H9 (cell line): ENCODE data around the gene LRRC73. TPM values are rescaled to one million over a fixed set of nuclear protein-coding genes. Genes with fewer than 3 reads are reported as not detected.
"Not testable (repeated sequence)": the region's sequence is repeated elsewhere in the genome, so short reads cannot be mapped to it uniquely, and the experiment has no call there.

Experiments
- DNase-seq: peaks from one replicate; pipeline ENCODE4 v3.0.0-alpha.2; 2017
- H2AFZ ChIP-seq: one replicate; pipeline ENCODE4 v1.6.1; 2013; ENCODE audit warnings: mild to moderate bottlenecking, low read length, control low read depth, moderate library complexity
- H2AK5ac ChIP-seq: 2 replicates; pipeline ENCODE4 v1.6.1; 2013; ENCODE audit warnings: low read length, control low read depth, mixed read lengths; ENCODE audit not compliant: insufficient read length
- H2BK120ac ChIP-seq: one replicate; pipeline ENCODE4 v1.6.1; 2013; ENCODE audit warnings: low read depth, mild to moderate bottlenecking, low read length, control low read depth, inconsistent platforms; ENCODE audit not compliant: poor library complexity, severe bottlenecking
- H2BK12ac ChIP-seq: 2 replicates; pipeline ENCODE4 v1.6.1; 2013; ENCODE audit warnings: low read length, control low read depth, mixed read lengths, low read depth; ENCODE audit not compliant: insufficient read length
- H2BK15ac ChIP-seq: 2 replicates; pipeline ENCODE4 v1.6.1; 2013; ENCODE audit warnings: low read depth, low read length, control low read depth
- H2BK20ac ChIP-seq: one replicate; pipeline ENCODE4 v1.6.1; 2013; ENCODE audit warnings: low read depth, mild to moderate bottlenecking, low read length, control low read depth, inconsistent platforms; ENCODE audit not compliant: poor library complexity, severe bottlenecking
- H2BK5ac ChIP-seq: 2 replicates; pipeline ENCODE4 v1.6.1; 2013; ENCODE audit warnings: low read length, control low read depth, mixed read lengths; ENCODE audit not compliant: insufficient read length
- H3K14ac ChIP-seq: 2 replicates; pipeline ENCODE4 v1.6.1; 2013; ENCODE audit warnings: low read length, control low read depth; ENCODE audit not compliant: insufficient read depth
- H3K18ac ChIP-seq: 2 replicates; pipeline ENCODE4 v1.6.1; 2013; ENCODE audit warnings: low read depth, mild to moderate bottlenecking, mixed read lengths, low read length, control low read depth; ENCODE audit not compliant: insufficient read length
- H3K23ac ChIP-seq: 2 replicates; pipeline ENCODE4 v1.6.1; 2013; ENCODE audit warnings: low read length, control low read depth, mixed read lengths, low read depth; ENCODE audit not compliant: insufficient read length
- H3K23me2 ChIP-seq: 2 replicates; pipeline ENCODE4 v1.6.1; 2013; ENCODE audit warnings: low read depth, mild to moderate bottlenecking, mixed read lengths, low read length, control low read depth; ENCODE audit not compliant: insufficient read length, poor library complexity, severe bottlenecking
- H3K27ac ChIP-seq: 2 replicates; pipeline ENCODE4 v1.5.1; 2013; ENCODE audit warnings: low read length, control low read depth, mixed read lengths, low read depth; ENCODE audit not compliant: insufficient read length
- H3K27me3 ChIP-seq: 2 replicates; pipeline ENCODE4 v1.6.1; 2013; ENCODE audit warnings: low read length, control low read depth, inconsistent platforms; ENCODE audit not compliant: insufficient read depth
- H3K4ac ChIP-seq: 2 replicates; pipeline ENCODE4 v1.6.1; 2013; ENCODE audit warnings: low read depth, mild to moderate bottlenecking, control low read depth, inconsistent platforms, low read length, moderate library complexity
- H3K4me1 ChIP-seq: 2 replicates; pipeline ENCODE4 v1.6.1; 2013; ENCODE audit warnings: low read length, control low read depth, inconsistent platforms; ENCODE audit not compliant: insufficient read depth
- H3K4me2 ChIP-seq: 2 replicates; pipeline ENCODE4 v1.6.1; 2013; ENCODE audit warnings: low read length, control low read depth, mixed read lengths; ENCODE audit not compliant: insufficient read length, insufficient read depth
- H3K56ac ChIP-seq: 2 replicates; pipeline ENCODE4 v1.6.1; 2013; ENCODE audit warnings: low read depth, mild to moderate bottlenecking, mixed read lengths, low read length, control low read depth; ENCODE audit not compliant: insufficient read length
- H3K79me1 ChIP-seq: 2 replicates; pipeline ENCODE4 v1.6.1; 2013; ENCODE audit warnings: low read depth, mild to moderate bottlenecking, moderate library complexity, low read length, control low read depth, inconsistent platforms; ENCODE audit not compliant: insufficient read depth, poor library complexity, severe bottlenecking
- H3K79me2 ChIP-seq: 2 replicates; pipeline ENCODE4 v1.6.1; 2013; ENCODE audit warnings: low read length, control low read depth, inconsistent platforms; ENCODE audit not compliant: insufficient read depth
- H3K9ac ChIP-seq: 2 replicates; pipeline ENCODE4 v1.6.1; 2013; ENCODE audit warnings: low read length, control low read depth, mixed read lengths; ENCODE audit not compliant: insufficient read length; ENCODE audit errors: extremely low read depth
- H3K9me3 ChIP-seq: one replicate; pipeline ENCODE4 v1.6.1; 2013; ENCODE audit warnings: low read depth, low read length, inconsistent platforms; ENCODE audit not compliant: control insufficient read depth
- H3T11ph ChIP-seq: one replicate; pipeline ENCODE4 v1.6.1; 2013; ENCODE audit warnings: mild to moderate bottlenecking, low read length, control low read depth, inconsistent platforms
- H4K20me1 ChIP-seq: one replicate; pipeline ENCODE4 v1.6.1; 2013; ENCODE audit not compliant: control insufficient read depth, insufficient read length, insufficient read depth
- H4K5ac ChIP-seq: 2 replicates; pipeline ENCODE4 v1.6.1; 2013; ENCODE audit warnings: low read depth, mild to moderate bottlenecking, mixed read lengths, low read length, control low read depth; ENCODE audit not compliant: insufficient read length
- H4K8ac ChIP-seq: replicated peaks from 2 replicates; pipeline ENCODE4 v1.6.1; 2013; ENCODE audit warnings: low read length, control low read depth, mixed read lengths, low read depth; ENCODE audit not compliant: insufficient read length
- H4K91ac ChIP-seq: 2 replicates; pipeline ENCODE4 v1.6.1; 2013; ENCODE audit warnings: low read depth, mild to moderate bottlenecking, moderate library complexity, mixed read lengths, low read length, control low read depth; ENCODE audit not compliant: insufficient read length
- H3K27ac Mint-ChIP-seq, 3 experiments: 2 replicates in 2 of 3; 3 replicates in 1 of 3; pipeline ENCODE4 v1.8.0; 2020 to 2021; ENCODE audit warnings: mixed read lengths in 3 of 3, mild to moderate bottlenecking in 1 of 3, moderate library complexity in 1 of 3
- H3K27me3 Mint-ChIP-seq: 2 replicates; pipeline ENCODE4 v1.8.0; 2021; ENCODE audit warnings: low read depth, mild to moderate bottlenecking, moderate library complexity, mixed read lengths
- H3K36me3 Mint-ChIP-seq, 3 experiments: 2 replicates in 2 of 3; 3 replicates in 1 of 3; pipeline ENCODE4 v1.8.0; 2020 to 2021; ENCODE audit warnings: low read depth in 3 of 3, mixed read lengths in 3 of 3; ENCODE audit not compliant: insufficient read depth in 1 of 3
- H3K4me1 Mint-ChIP-seq, 2 experiments: 2 replicates each; pipeline ENCODE4 v1.8.0; 2020; ENCODE audit warnings: mixed read lengths in 2 of 2
- H3K4me3 Mint-ChIP-seq, 2 experiments: 2 replicates in 1 of 2; 3 replicates in 1 of 2; pipeline ENCODE4 v1.8.0; 2020 to 2021; ENCODE audit warnings: mild to moderate bottlenecking in 2 of 2, mixed read lengths in 2 of 2, moderate library complexity in 1 of 2
- H3K9me3 Mint-ChIP-seq, 2 experiments: 2 replicates in 1 of 2; 3 replicates in 1 of 2; pipeline ENCODE4 v1.8.0; 2020; ENCODE audit warnings: mild to moderate bottlenecking in 2 of 2, mixed read lengths in 2 of 2, moderate library complexity in 1 of 2
- CTCF ChIP-seq: fragments of 200-600 bp; sonication (generic); conservative IDR thresholded peaks from 3 replicates; pipeline ENCODE4 v1.8.0; 2021; ENCODE audit warnings: antibody characterized with exemption, mild to moderate bottlenecking
- WGBS: extraction: QIAGEN DNeasy Blood & Tissue Kit; methylation state at CpG from one replicate; pipeline ENCODE4 v1.1.7; 2013; ENCODE audit warnings: missing lambda C conversion rate, low lambda C conversion rate, mixed read lengths; ENCODE audit not compliant: insufficient read length; ENCODE audit errors: extremely low coverage; 5-methylcytosine and 5-hydroxymethylcytosine counted together
- total RNA-seq: library from RNA; stranded (reverse); gene quantifications from 2 replicates; pipeline ENCODE4 v1.2.1, GENCODE V29; 2021

The LRRC73 gene
- total RNA-seq, 1 experiment from 2014 or later, result 0.55 TPM

DNA sequence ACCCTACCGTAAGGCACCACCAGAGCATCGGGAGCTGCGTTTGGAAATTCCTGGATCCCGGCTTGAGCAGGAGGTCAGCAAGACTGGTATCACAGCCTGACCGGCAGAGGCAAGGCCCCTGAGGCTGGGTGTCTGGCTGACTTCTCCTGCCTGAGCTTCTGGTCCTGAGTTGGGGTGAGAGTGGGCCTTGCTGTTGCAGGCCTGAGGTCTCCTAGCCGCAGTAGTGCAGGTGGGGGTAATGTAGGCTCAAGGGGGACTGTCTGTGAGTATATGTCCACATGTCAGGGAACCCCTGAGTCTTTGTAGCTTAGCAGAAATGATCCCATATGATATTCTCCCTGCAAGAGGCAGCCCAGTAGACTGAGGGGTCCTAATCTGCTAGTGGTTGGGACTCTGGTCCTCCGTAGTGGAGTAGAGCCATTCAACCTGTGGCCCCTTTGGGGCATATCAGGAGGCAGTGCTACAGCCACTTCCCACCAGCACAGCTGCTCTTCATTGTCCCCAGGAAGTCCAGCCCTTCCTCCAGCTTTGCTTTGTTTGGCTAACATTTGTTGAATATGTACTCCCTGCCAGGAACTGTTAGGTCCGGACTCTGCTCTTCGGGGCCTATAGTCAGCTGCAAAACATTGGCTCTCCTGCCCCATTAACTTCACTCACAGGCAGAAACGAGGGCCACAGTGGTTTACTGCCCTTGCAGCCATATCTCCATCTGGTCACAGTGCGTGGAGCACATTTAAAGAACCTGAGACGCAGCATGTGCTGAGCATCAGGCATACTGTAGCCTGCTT is 10.9 kb downstream of the LRRC73 start:
- peaks cover 2% of the 10 kb centered on the region for H4K20me1 ChIP-seq
- no peak overlapping the region for H3K56ac ChIP-seq
- Mint-ChIP-seq H3K36me3 (peaks cover 26 to 64% (median 60%) of the 10 kb centered on the region in 3 experiments), H3K27me3 (no peaks in the 10 kb centered on the region), H3K4me1 (peaks cover 14 to 15% of the 10 kb centered on the region in 2 experiments), H3K4me3 (no peak overlapping the region), H3K27ac (no peak overlapping the region; a peak in 1 of 7 replicates), H3K9me3 (no peaks in the 10 kb centered on the region)
- H3K79me2 ChIP-seq, result no peaks in the 10 kb centered on the region; the same call in 1 of the 2 replicates
- no peak overlapping the region for H3T11ph ChIP-seq
- no peak overlapping the region for H3K4me2 ChIP-seq
- H3K27me3 ChIP-seq, result no peaks in the 10 kb centered on the region
- H3K9ac ChIP-seq, result no peak overlapping the region
- H2BK12ac ChIP-seq, result no peak overlapping the region
- no peak overlapping the region for H4K91ac ChIP-seq
- H2BK120ac ChIP-seq, result no peak overlapping the region
- no peak overlapping the region for H3K27ac ChIP-seq
- no peak overlapping the region for H3K4ac ChIP-seq
- H2BK20ac ChIP-seq, result no peak overlapping the region
- no peak overlapping the region for H2AK5ac ChIP-seq
- 0 out of 2 replicates have a peak, but pooled peaks cover 3% of the 10 kb centered on the region for H3K4me1 ChIP-seq
- no CpG with 5 or more reads among the region's 12 CpGs for WGBS
- H4K5ac ChIP-seq, result no peak overlapping the region
- no peaks in the 10 kb centered on the region for H3K9me3 ChIP-seq
- no peak overlapping the region for H2AFZ ChIP-seq
- H3K23me2 ChIP-seq, result no peaks in the 10 kb centered on the region
- H3K23ac ChIP-seq, result no peak overlapping the region
- no peak overlapping the region for H3K14ac ChIP-seq
- H2BK5ac ChIP-seq, result no peak overlapping the region
- no peak overlapping the region for H2BK15ac ChIP-seq
- TF ChIP-seq CTCF, result no peak
- no peak overlapping the region for H3K18ac ChIP-seq
- no peak overlapping the region for H4K8ac ChIP-seq
- no peak for DNase-seq
- no peaks in the 10 kb centered on the region for H3K79me1 ChIP-seq

DNA sequence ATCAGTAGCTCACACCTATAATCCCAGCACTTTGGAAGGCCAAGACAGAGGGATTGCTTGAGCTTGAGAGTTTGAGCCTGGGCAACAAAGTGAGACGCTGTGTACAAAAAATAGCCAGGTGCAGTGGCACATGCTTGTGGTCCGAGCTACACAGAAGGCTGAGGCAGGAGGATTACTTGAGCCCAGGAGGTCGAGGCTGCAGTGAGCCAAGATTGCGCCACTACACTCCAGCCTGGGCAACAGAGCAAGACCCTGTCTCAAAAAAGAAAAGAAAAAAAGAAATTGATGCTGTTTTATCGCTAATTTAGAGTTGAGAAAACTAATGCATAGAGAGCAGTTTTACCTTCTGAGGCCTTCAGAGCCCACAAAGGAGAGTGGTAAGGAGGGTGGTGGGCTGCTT is 11.9 kb downstream of the LRRC73 start:
- not testable (repeated sequence) for H3K23ac ChIP-seq, H4K5ac ChIP-seq, H4K20me1 ChIP-seq, H2AK5ac ChIP-seq, H3K4ac ChIP-seq, H3K14ac ChIP-seq, H2BK20ac ChIP-seq, H2AFZ ChIP-seq, H3K9ac ChIP-seq, H3K27ac Mint-ChIP-seq, H3K23me2 ChIP-seq, H2BK5ac ChIP-seq, H3T11ph ChIP-seq, H2BK12ac ChIP-seq, DNase-seq, H3K27me3 ChIP-seq, H4K91ac ChIP-seq, H2BK120ac ChIP-seq, H3K27ac ChIP-seq, H3K4me2 ChIP-seq, H3K9me3 Mint-ChIP-seq, H3K27me3 Mint-ChIP-seq, H3K56ac ChIP-seq, H4K8ac ChIP-seq, H3K4me1 ChIP-seq, H3K9me3 ChIP-seq, H3K79me1 ChIP-seq, H2BK15ac ChIP-seq, H3K79me2 ChIP-seq, H3K18ac ChIP-seq, H3K4me3 Mint-ChIP-seq
- peaks cover 21 to 56% (median 54%) of the 10 kb centered on the region in 3 experiments for H3K36me3 Mint-ChIP-seq
- H3K4me1 Mint-ChIP-seq, result peaks cover 15% of the 10 kb centered on the region in 2 experiments
- no CpG with 5 or more reads among the region's 5 CpGs for WGBS
